Left ventricle myocardium inferior (tissue), 1 donor: Measurements from ENCODE around the gene IGIP. TPM values are rescaled to one million over a fixed set of nuclear protein-coding genes. Genes with fewer than 3 reads are reported as not detected.

Source experiments
- DNase-seq: peaks from one replicate; pipeline ENCODE4 v3.0.0-alpha.2; 2020
- H3K27ac ChIP-seq: fragments of 200-600 bp; replicated peaks from 2 replicates; pipeline ENCODE4 v1.8.0; 2021
- H3K27me3 ChIP-seq: fragments of 200-600 bp; 2 replicates; pipeline ENCODE4 v1.8.0; 2021; ENCODE audit warnings: low read depth
- H3K36me3 ChIP-seq: fragments of 200-600 bp; 2 replicates; pipeline ENCODE4 v1.8.0; 2021
- H3K4me1 ChIP-seq: fragments of 200-600 bp; 2 replicates; pipeline ENCODE4 v1.8.0; 2021
- H3K4me3 ChIP-seq: fragments of 200-600 bp; 2 replicates; pipeline ENCODE4 v1.8.0; 2021; ENCODE audit warnings: mild to moderate bottlenecking, moderate library complexity
- H3K9me3 ChIP-seq: fragments of 200-600 bp; replicated peaks from 2 replicates; pipeline ENCODE4 v1.8.0; 2021
- intact Hi-C: fragments of 100-400 bp; cut with micrococcal nuclease; formaldehyde crosslinking; loops from one replicate; pipeline ENCODE4 v1.11.0; 2022
- total RNA-seq: library from RNA; stranded (reverse); fragmentation: NEBNext Ultra II Directional; extraction: Animal tissue kit (Norgen Biotek cat#: 25700); gene quantifications from one replicate; pipeline ENCODE4 v1.2.1, GENCODE V29; 2021
- TF ChIP-seq, protein P1 (sequence below): fragments of 200-600 bp; IDR thresholded peaks from 2 replicates; pipeline ENCODE4 v1.8.0; 2021; ENCODE audit warnings: antibody characterized with exemption, mild to moderate bottlenecking, borderline replicate concordance
- donor health status: DM: no; HTN: yes; CAD: no; lungs with severe emphysema.

The IGIP gene
- total RNA-seq, 1 donor from 2014 or later, result 12.0 TPM

GRCh38 chr5:140104100-140104499 is 21.6 kb upstream of the IGIP start:
- TF ChIP-seq, protein P1, sequence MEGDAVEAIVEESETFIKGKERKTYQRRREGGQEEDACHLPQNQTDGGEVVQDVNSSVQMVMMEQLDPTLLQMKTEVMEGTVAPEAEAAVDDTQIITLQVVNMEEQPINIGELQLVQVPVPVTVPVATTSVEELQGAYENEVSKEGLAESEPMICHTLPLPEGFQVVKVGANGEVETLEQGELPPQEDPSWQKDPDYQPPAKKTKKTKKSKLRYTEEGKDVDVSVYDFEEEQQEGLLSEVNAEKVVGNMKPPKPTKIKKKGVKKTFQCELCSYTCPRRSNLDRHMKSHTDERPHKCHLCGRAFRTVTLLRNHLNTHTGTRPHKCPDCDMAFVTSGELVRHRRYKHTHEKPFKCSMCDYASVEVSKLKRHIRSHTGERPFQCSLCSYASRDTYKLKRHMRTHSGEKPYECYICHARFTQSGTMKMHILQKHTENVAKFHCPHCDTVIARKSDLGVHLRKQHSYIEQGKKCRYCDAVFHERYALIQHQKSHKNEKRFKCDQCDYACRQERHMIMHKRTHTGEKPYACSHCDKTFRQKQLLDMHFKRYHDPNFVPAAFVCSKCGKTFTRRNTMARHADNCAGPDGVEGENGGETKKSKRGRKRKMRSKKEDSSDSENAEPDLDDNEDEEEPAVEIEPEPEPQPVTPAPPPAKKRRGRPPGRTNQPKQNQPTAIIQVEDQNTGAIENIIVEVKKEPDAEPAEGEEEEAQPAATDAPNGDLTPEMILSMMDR, result no peak
- Histone ChIP-seq H3K4me1 (peaks cover 28% of the 10 kb centered on the region), H3K27me3 (no peaks in the 10 kb centered on the region), H3K27ac (no peak overlapping the region), H3K4me3 (no peak overlapping the region), H3K9me3 (no peaks in the 10 kb centered on the region), H3K36me3 (no peaks in the 10 kb centered on the region)
- intact Hi-C loops, result no loop called here
- DNase-seq, result no peak

DNA sequence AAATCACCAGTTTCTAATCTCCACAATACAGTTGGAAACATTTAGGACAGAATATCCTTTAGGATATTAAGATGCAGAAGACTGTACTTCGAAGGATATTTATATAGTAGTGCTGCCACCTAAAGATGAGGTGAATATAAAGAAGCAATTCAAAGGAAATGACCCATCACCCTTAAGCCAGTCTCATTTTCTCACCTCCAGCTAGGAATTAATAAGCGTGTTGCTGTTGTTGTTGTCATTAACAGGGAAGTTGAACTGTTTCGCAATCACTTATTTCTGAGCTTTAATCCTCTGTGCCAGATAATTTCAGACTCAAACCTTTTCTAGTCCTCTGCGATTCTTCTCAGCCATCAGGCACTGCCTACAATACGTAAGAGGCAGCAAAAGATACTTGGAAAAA is 19.6 kb upstream of the IGIP start:
- Histone ChIP-seq H3K4me3 (peak overlapping the region; percentile 84), H3K27ac (peak overlapping the region; percentile 99), H3K9me3 (no peaks in the 10 kb centered on the region), H3K4me1 (peaks cover 42% of the 10 kb centered on the region), H3K27me3 (no peaks in the 10 kb centered on the region), H3K36me3 (no peaks in the 10 kb centered on the region)
- intact Hi-C loops, result no loop called here
- TF ChIP-seq, protein P1, result no peak
- DNase-seq, result no peak

- peak overlapping the region; percentile 99 for H3K27ac ChIP-seq
- H3K4me3 ChIP-seq, result peak overlapping the region; percentile 84
- no peaks in the 10 kb centered on the region for H3K9me3 ChIP-seq
- H3K36me3 ChIP-seq, result no peaks in the 10 kb centered on the region
- TF ChIP-seq, protein P1, result no peak
- peaks cover 49% of the 10 kb centered on the region for H3K4me1 ChIP-seq
- no peaks in the 10 kb centered on the region for H3K27me3 ChIP-seq
- DNase-seq, result no peak
- intact Hi-C loops, result no loop called here
These were observed 18.9 kb upstream of the IGIP start for GRCh38 chr5:140106805-140107311.

DNA sequence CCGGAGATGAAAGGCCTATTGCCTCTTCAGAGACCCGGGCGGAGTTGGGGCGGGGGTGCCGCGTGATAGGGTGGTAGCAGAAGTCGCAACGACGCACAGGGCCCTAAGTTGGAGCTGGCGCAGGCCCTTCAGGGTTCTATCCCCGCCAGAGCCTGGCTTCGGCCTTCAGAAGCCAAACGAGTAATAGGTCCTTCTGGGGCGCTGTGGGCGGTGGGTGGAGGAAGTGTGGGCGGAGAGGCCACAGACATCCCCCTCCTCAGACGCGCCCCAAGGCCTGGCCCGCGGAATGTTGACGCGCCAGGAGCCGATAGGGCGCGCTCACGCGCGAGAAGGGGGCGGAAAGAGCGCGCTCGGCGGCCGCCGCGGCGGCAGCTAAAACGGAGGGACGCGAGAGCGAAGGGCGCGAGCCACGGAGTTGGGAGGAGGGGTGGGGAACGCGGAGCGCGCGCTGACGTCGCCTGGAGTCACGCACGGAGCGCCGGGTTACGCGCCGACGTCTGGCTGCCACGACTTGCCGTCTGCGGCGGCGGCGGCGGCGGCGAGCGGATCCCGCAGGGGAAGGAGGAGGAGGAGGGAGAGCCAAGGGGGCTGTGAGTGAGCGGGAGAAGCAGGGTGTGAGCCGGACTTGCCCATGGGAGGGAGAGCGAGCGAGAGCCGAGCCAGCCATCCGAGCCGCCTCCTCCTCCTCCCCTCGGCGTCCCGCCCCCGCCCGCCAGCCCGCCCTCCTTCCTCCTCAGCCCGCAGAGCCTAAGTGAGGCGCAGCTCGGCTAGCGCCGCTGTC is 18.2 kb upstream of the IGIP start:
- H3K4me1 ChIP-seq, result peaks cover 56% of the 10 kb centered on the region
- H3K27me3 ChIP-seq, result no peaks in the 10 kb centered on the region
- H3K4me3 ChIP-seq, result peak overlapping the region; percentile 84
- TF ChIP-seq, protein P1, result peak; percentile 42
- peak; percentile 94 for DNase-seq
- no peaks in the 10 kb centered on the region for H3K9me3 ChIP-seq
- H3K27ac ChIP-seq, result peak overlapping the region; percentile 99
- no peaks in the 10 kb centered on the region for H3K36me3 ChIP-seq
- intact Hi-C loops, result no loop called here

GRCh38 chr5:140108093-140109017 is 17.4 kb upstream of the IGIP start:
- DNase-seq, result peak; percentile 20
- H3K4me1 ChIP-seq, result peaks cover 64% of the 10 kb centered on the region
- no peaks in the 10 kb centered on the region for H3K36me3 ChIP-seq
- H3K9me3 ChIP-seq, result no peaks in the 10 kb centered on the region
- H3K27me3 ChIP-seq, result no peaks in the 10 kb centered on the region
- H3K27ac ChIP-seq, result peak overlapping the region; percentile 99
- peak overlapping the region; percentile 84 for H3K4me3 ChIP-seq
- TF ChIP-seq, protein P1, result no peak
- intact Hi-C loops, result no loop called here
